AG04449 (cell line): ENCODE measurements around the gene AKT1S1.
A peak's percentile ranks its signal among the peaks of the same experiment; 100 is the strongest.

Source experiments
- CTCF ChIA-PET: fragments of 350-600 bp; formaldehyde crosslinking; extraction: SDS; loops from one replicate; lab custom pipeline; 2021; ENCODE audit warnings: antibody characterized with exemption; lab: Yijun Ruan, JAX
- POLR2A ChIA-PET: fragments of 400-600, 350-600 bp; formaldehyde crosslinking; extraction: SDS; loops from one replicate; lab custom pipeline; 2020; ENCODE audit warnings: antibody characterized with exemption, inconsistent platforms; lab: Yijun Ruan, JAX
- DNase-seq: peaks from one replicate; pipeline ENCODE4 v3.0.0-alpha.2; 2010; ENCODE audit warnings: low read depth, low spot score
- H3K4me3 ChIP-seq: 2 replicates; pipeline ENCODE4 v1.5.1; 2011; ENCODE audit warnings: low read depth, mild to moderate bottlenecking, control low read depth, low read length
- CTCF ChIP-seq: IDR thresholded peaks from one replicate; pipeline ENCODE4 v1.5.1; 2011; ENCODE audit warnings: mild to moderate bottlenecking, moderate library complexity, low read length, control low read depth, inconsistent platforms; ENCODE audit not compliant: insufficient read depth; ENCODE audit errors: missing control alignments

Gene AKT1S1

GRCh38 chr19:49866933-49867782 lies 10.0 kb downstream of the AKT1S1 start, which contains the start of gene PNKP:
Gene PNKP, minus strand, starts transcription at chr19:49867576. Its CDS starts 372 bp downstream, at chr19:49867204.
- ChIA-PET POLR2A (interaction anchor here (0.8 to 2.4 kb wide), 5 partner anchors 9 to 191 kb away, joined by 3 to 10 read pairs (median 3); partner anchors contain the start of gene PTOV1), CTCF (interaction anchor here (0.6 to 0.7 kb wide), 2 partner anchors 149 kb away, joined by 3 read pairs; no protein-coding TSS in a partner anchor)
- TF ChIP-seq CTCF, result no peak
- H3K4me3 ChIP-seq, result peak within 1 kb of the TSS; percentile 87
- DNase-seq, result peak; percentile 42

DNA sequence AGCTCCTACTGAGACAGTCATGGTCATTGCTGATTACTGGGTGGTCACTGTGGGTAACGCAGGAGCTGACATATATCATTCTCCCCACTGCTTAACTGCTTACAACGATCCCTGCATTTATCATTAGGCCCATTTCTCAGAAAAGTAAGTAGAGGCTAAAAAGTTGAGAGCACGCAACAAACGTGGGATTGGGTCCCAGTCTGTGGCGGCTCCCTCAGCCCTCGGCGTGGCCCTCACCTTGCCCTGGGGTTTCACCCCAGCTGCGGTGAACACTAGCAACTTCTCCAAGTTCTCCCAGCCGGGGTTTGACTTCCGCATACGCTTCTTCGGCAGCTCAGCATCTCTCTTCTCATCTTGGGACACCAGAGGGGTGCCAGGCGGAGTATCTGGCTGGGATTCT lies 12.3 kb downstream of the AKT1S1 start:
- H3K4me3 ChIP-seq, result no peak overlapping the region; the same call in 1 of the 2 replicates
- DNase-seq, result no peak
- no peak for TF ChIP-seq CTCF
- ChIA-PET CTCF (interaction anchor here (0.8 to 1.2 kb wide), 2 partner anchors 10 to 11 kb away, joined by 3 to 4 read pairs; no protein-coding TSS in a partner anchor), POLR2A (interaction anchor here (0.6 to 2.4 kb wide), 3 partner anchors 14 to 97 kb away, joined by 4 to 10 read pairs (median 6); partner anchors contain the start of gene PTOV1)

DNA sequence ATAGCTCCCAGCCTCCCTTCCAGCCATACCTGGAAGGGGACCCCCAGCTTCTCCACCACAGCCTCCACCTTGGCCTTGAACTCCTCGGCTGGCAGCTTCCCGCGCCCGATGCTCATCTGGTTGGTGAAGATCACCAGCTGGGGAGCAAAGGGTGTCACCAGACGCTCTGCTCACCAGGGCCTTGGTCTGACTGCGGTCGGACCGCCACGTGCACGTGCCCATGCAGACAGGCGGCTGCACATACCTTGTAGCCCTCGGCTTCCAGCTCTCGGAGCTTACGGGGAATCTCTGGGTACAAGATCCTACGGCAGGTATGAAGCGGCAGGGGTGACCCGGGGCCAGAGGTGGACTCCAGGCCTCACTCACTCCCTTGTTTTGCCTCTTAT lies 13.2 kb downstream of the AKT1S1 start:
- TF ChIP-seq CTCF, result no peak
- CTCF ChIA-PET, result interaction anchor here (1.2 kb wide), 2 partner anchors 10 to 54 kb away, joined by 3 to 4 read pairs; no protein-coding TSS in a partner anchor
- no peak for DNase-seq
- POLR2A ChIA-PET, result interaction anchor here (1.0 to 1.4 kb wide), 2 partner anchors 14 to 16 kb away, joined by 3 to 4 read pairs; no protein-coding TSS in a partner anchor
- H3K4me3 ChIP-seq, result no peak overlapping the region

DNA sequence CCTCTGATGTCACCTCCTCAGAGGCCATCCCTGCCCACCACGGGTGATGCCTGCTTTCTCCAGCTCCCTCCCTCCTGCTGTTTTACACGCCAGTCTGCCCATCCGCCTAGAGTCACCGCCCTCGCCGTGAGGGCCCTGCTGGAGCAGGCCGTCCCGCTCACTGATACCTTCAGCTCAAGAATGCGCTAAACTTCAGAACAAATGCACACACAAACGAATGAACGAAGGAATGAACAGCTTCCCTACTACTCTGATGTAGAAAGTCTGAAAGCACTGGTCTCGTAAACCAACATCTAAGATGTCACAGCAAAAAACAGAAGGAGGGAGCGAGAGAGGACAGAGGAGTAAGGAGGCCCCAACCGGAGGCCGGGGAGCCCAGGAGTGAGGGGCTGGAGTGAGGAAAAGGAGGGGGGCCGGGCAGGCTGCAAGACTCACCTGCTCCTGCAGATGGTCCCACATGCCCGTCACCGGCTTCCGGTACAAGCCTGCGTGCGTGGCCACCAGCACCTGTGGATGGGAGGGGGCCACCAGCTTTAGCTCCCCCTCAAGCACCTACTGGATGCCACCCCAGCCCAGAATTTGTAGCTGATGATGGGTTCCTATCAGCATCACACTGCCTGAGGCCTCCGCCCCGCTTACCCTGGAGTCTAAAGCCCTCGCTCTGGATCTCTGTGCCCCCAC lies 13.8 kb downstream of the AKT1S1 start:
- no peak for TF ChIP-seq CTCF
- no peak overlapping the region for H3K4me3 ChIP-seq
- ChIA-PET POLR2A (interaction anchor here (0.6 to 1.4 kb wide), 4 partner anchors 13 to 904 kb away, joined by 3 to 5 read pairs (median 4); no protein-coding TSS in a partner anchor), CTCF (interaction anchor here (1.2 to 1.4 kb wide), 2 partner anchors 54 to 273 kb away, joined by 3 to 4 read pairs; no protein-coding TSS in a partner anchor)
- DNase-seq, result no peak

DNA sequence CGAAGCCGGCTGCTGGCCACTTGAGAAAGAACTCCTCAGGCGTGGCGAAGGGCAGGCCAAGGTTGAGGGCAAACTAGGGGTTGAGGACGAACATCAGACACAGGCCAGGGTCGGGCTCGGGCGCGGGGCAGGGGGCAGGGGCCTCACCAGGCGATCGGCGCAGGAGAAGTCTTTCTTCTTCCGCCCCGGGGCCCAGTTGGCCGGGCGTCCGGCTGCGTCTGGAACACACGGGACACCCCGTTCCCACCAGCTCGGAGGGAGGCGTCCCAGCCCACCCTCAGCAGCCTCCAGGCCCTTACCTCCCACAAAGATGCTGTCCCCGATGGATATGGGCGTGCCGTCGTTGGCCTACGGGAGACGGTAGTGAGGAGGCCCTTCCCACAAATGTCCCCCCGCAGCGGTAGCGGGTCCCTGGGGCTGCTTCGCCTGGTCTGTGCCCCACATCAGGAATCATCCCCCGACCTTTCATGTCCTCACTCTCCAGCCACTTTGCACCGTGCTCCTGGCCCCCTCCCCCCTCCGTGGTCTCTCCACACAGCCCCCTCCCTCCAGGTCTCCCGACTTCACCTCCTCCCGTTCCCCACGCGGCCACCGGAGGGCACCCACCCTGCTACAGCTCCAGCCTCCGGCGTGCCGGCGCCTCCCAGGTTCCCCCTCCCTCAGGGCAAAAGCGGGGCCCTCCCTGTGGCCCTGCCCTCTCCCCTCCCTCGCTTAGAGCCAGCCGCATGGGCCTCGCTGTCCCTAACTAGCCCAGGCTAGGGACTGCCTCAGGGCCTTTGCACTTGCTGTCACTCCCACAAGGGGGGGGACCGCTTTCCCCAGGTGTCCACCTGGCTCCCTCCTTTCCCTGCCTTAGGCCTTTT lies 14.5 kb downstream of the AKT1S1 start:
- CTCF ChIA-PET, result interaction anchor here (1.2 to 1.4 kb wide), 2 partner anchors 53 to 274 kb away, joined by 3 to 4 read pairs; no protein-coding TSS in a partner anchor
- POLR2A ChIA-PET, result interaction anchor here (1.2 to 1.8 kb wide), 3 partner anchors 12 to 15 kb away, joined by 3 to 6 read pairs (median 5); partner anchors contain the start of gene PTOV1
- no peak for DNase-seq
- TF ChIP-seq CTCF, result peak; percentile 28
- no peak overlapping the region for H3K4me3 ChIP-seq
